Mammary epithelial cell (primary cell): ENCODE data around the gene C19orf33.

Experiments
- EZH2 ChIP-seq: IDR thresholded peaks from 2 replicates; pipeline ENCODE4 v1.6.1; 2012; ENCODE audit warnings: low read length, inconsistent platforms, borderline replicate concordance
- TF ChIP-seq, protein P1 (sequence below), 2 donors: IDR thresholded peaks in 1 of 2; conservative IDR thresholded peaks in 1 of 2; 2 replicates each; pipeline ENCODE4 v1.5.1; 2011 to 2012; ENCODE audit warnings: inconsistent platforms in 2 of 2, low read length in 2 of 2, mild to moderate bottlenecking in 2 of 2, control low read depth in 1 of 2, low read depth in 1 of 2; ENCODE audit not compliant: insufficient read depth in 1 of 2; ENCODE audit errors: extremely low read depth in 1 of 2

DNA sequence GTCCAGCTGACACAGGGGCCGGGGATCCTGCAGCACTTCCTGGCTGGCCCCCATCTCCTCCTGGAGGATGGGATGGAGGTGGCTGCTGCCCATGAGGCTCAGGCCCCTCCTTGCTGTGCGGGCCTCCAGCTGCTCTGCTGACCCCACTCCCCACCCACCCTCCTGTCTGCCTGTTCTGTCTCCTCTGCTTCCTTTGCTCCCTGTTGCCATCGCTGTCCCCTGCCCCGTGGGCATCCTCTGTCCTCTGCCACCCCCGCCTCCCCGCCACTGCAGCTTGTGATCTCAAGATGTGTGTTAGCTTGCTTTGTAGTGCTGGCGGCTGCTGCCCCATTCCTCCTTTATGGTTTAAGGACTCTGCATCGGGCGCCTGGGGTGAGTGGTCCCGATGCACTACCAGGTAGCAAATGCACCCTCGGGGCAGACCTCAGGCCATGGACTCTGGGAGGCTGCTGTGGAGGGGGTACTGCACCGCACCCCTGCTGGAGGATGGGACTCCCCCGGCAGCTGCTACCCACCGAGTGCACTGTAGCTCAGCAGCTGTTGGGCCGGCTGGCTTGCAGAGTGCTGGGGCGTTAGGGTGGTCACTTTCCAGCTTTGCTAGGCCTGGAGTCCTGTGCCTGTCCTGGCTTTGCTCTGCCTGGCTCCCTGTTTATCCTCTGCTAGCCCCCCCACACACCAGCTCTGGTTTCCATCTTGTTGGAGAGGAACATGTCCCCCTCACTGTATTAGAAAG lies 15.8 kb upstream of the C19orf33 start:
- TF ChIP-seq, protein P1, sequence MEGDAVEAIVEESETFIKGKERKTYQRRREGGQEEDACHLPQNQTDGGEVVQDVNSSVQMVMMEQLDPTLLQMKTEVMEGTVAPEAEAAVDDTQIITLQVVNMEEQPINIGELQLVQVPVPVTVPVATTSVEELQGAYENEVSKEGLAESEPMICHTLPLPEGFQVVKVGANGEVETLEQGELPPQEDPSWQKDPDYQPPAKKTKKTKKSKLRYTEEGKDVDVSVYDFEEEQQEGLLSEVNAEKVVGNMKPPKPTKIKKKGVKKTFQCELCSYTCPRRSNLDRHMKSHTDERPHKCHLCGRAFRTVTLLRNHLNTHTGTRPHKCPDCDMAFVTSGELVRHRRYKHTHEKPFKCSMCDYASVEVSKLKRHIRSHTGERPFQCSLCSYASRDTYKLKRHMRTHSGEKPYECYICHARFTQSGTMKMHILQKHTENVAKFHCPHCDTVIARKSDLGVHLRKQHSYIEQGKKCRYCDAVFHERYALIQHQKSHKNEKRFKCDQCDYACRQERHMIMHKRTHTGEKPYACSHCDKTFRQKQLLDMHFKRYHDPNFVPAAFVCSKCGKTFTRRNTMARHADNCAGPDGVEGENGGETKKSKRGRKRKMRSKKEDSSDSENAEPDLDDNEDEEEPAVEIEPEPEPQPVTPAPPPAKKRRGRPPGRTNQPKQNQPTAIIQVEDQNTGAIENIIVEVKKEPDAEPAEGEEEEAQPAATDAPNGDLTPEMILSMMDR (conservative IDR thresholded peaks at IDR 0.05 in 1 of 2, IDR thresholded peaks at IDR 0.05 in 1 of 2; ENCODE audit: extremely low read depth in 1 of 2, insufficient read depth in 1 of 2, low read depth in 1 of 2, low read length in 2 of 2), result no peak
- TF ChIP-seq EZH2, result no peak
